GM20000 (cell line): ENCODE data around the gene SEC14L3.

ENCODE experiments used
- DNase-seq: peaks from one replicate; pipeline ENCODE4 v3.0.0; 2012; ENCODE audit warnings: low spot score
- CTCF ChIP-seq: IDR thresholded peaks from 2 replicates; pipeline ENCODE4 v1.5.1; 2012; ENCODE audit warnings: mild to moderate bottlenecking, control low read depth; ENCODE audit errors: extremely low read depth, missing control alignments

The SEC14L3 gene

DNA sequence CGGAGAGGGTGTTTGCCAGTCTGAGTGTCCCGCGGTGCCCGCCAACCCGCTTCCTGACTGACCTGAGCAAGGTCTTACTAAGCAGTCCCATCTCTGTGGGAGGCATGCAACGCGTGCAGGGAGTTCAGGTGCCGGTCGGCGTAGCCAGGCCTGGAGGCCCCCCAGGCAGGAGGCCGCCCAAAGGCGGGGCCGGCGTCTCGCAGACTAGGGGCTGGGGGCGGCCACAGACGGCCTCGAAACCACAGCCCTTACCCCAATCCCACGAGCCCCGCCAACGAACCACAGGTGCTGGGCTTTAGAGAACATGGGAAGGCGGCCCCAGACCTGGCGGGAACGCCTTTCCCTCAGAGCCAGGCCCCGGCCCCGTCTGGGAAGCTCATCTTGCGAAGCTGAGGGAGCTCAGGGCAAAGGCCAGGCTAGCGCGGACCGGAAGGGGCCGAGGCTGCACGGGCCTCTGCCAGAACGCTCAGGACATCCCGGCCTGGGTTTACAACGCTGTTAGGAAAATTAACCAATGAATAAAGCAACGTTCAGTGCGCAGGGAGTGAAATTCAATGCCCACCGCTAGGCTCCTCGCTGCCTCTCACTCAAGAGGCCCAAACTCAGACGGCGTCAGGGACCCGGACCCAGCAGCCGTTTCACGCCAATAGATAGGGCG lies 48.4 kb downstream of the SEC14L3 start:
- TF ChIP-seq CTCF = no peak

GRCh38 chr22:30422481-30423300 lies 49.1 kb downstream of the SEC14L3 start:
- DNase-seq = no peak
- TF ChIP-seq CTCF = no peak

More for the DNA sequence above, 48.4 kb downstream of the SEC14L3 start:
- DNase-seq = no peak

DNA sequence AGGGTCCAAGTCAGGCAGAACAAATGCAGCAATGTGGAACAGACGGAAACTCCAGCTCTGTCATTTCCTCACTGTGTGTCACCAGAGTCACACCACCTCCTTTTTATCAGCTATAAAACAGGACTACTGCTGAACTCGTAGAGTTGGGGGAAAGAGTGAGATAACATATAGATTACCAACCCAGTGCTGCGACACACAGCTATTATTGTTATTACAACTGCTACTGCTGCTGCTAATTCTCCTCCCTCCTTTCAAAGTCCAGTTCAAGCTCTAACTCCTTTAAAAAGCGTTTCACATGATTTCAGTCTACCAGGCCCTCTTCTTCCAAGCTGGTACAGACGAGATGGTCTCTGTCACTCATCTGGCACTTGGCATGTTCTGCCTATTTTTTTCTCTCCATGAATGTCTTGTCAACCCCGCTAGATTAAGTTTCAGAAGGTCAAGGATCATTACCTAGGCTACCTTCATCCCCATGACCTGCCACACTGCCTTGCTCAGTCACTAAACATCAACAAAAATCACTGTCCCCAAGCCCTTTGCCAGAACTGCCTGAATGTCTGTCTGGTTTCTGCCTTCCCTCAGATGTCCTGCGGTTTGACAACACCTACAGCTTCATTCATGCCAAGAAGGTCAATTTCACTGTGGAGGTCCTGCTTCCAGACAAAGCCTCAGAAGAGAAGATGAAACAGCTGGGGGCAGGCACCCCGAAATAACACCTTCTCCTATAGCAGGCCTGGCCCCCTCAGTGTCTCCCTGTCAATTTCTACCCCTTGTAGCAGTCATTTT lies 49.9 kb downstream of the SEC14L3 start:
- no peak for TF ChIP-seq CTCF
- no peak for DNase-seq

GRCh38 chr22:30420347-30421125 lies 51.3 kb downstream of the SEC14L3 start:
- DNase-seq = no peak
- TF ChIP-seq CTCF = no peak

- TF ChIP-seq CTCF = no peak
- DNase-seq = no peak
Measured at GRCh38 chr22:30416837-30417236, 55.0 kb downstream of the SEC14L3 start.

- TF ChIP-seq CTCF = no peak
- no peak for DNase-seq
Measured at GRCh38 chr22:30416403-30416802, 55.4 kb downstream of the SEC14L3 start.
